ENCODE results near the gene PPM1H. TPM values are rescaled to one million over a fixed set of nuclear protein-coding genes. Genes with fewer than 3 reads are reported as not detected.
"Not testable (repeated sequence)": the region's sequence is repeated elsewhere in the genome, so short reads cannot be mapped to it uniquely, and the experiment has no call there.

PPM1H gene
- total RNA-seq, 4 donors from 2014 or later: 1.1 to 2.4 (median 1.7) TPM

GRCh38 chr12:62891805-62892549 lies 43.0 kb downstream of the PPM1H start:
- no peak for TF ChIP-seq CTCF (IDR thresholded peaks at IDR 0.05)
- no peak for TF ChIP-seq POLR2A (IDR thresholded peaks at IDR 0.05)
- DNase-seq (ENCODE audit: low spot score in 2 of 2): no peak
- no peak overlapping the region for H3K4me3 ChIP-seq (ENCODE audit: low read depth, poor library complexity, severe bottlenecking)
- WGBS, 2 donors: 53 to 55% methylated on average over 5 of the region's 5 CpGs
- intact Hi-C loops (cut with DNase I; ENCODE audit: low total_unique reads): no loop called here

- WGBS, 2 donors: 79 to 89% methylated on average over 6 of the region's 6 CpGs
- DNase-seq (ENCODE audit: low spot score in 2 of 2): no peak
- H3K4me3 ChIP-seq (ENCODE audit: low read depth, poor library complexity, severe bottlenecking): no peak overlapping the region
- no peak for TF ChIP-seq POLR2A (IDR thresholded peaks at IDR 0.05)
- no peak for TF ChIP-seq CTCF (IDR thresholded peaks at IDR 0.05)
- intact Hi-C loops (cut with DNase I; ENCODE audit: low total_unique reads): no loop called here
These were observed 46.4 kb downstream of the PPM1H start for GRCh38 chr12:62888454-62889110.

GRCh38 chr12:62886796-62887195 lies 48.2 kb downstream of the PPM1H start:
- 82 to 85% methylated on average over 6 of the region's 6 CpGs for WGBS, 2 donors
- H3K4me3 ChIP-seq (ENCODE audit: low read depth, poor library complexity, severe bottlenecking): no peak overlapping the region
- intact Hi-C loops (cut with DNase I; ENCODE audit: low total_unique reads): no loop called here
- TF ChIP-seq CTCF (IDR thresholded peaks at IDR 0.05) (no peak), POLR2A (IDR thresholded peaks at IDR 0.05) (no peak)
- DNase-seq (ENCODE audit: low spot score in 2 of 2): no peak

- intact Hi-C loops (cut with DNase I; ENCODE audit: low total_unique reads): no loop called here
- no peak for DNase-seq (ENCODE audit: low spot score in 2 of 2)
- TF ChIP-seq POLR2A (IDR thresholded peaks at IDR 0.05) (no peak), CTCF (IDR thresholded peaks at IDR 0.05) (no peak)
- no peak overlapping the region for H3K4me3 ChIP-seq (ENCODE audit: low read depth, poor library complexity, severe bottlenecking)
These were observed 49.7 kb downstream of the PPM1H start for GRCh38 chr12:62885242-62885641.

- WGBS, 2 donors: 81 to 90% methylated on average over 5 of the region's 5 CpGs
- DNase-seq (ENCODE audit: low spot score in 2 of 2); intact Hi-C loops (cut with DNase I; ENCODE audit: low total_unique reads): not testable (repeated sequence)
These were observed 50.1 kb downstream of the PPM1H start for GRCh38 chr12:62884832-62885231.

GRCh38 chr12:62882696-62883095 lies 52.3 kb downstream of the PPM1H start:
- 91 to 97% methylated on average over 3 of the region's 3 CpGs for WGBS, 2 donors
- no peak overlapping the region for H3K4me3 ChIP-seq (ENCODE audit: low read depth, poor library complexity, severe bottlenecking)
- TF ChIP-seq CTCF (IDR thresholded peaks at IDR 0.05) (no peak), POLR2A (IDR thresholded peaks at IDR 0.05) (no peak)
- DNase-seq (ENCODE audit: low spot score in 2 of 2): no peak
- intact Hi-C loops (cut with DNase I; ENCODE audit: low total_unique reads): no loop called here

More at GRCh38 chr12:62884832-62885231, 50.1 kb downstream of the PPM1H start:
- not testable (repeated sequence) for H3K4me3 ChIP-seq (ENCODE audit: low read depth, poor library complexity, severe bottlenecking)

Data from lower leg skin (tissue), 4 donors.